H1 (cell line): ENCODE data around the gene MYO1F. TPM values are rescaled to one million over a fixed set of nuclear protein-coding genes. Genes with fewer than 3 reads are reported as not detected.

Experiments
- CTCF ChIA-PET: fragments of 300-600 bp; sonication (Branson Sonifier 250); formaldehyde crosslinking; loops from one replicate; lab custom pipeline; 2021; ENCODE audit not compliant: partially characterized antibody; lab: Charles Lee
- POLR2A ChIA-PET: fragments of 300-600 bp; sonication (Branson Sonifier 250); formaldehyde crosslinking; loops from one replicate; lab custom pipeline; 2021; ENCODE audit warnings: inconsistent platforms; ENCODE audit not compliant: partially characterized antibody; lab: Charles Lee
- DNase-seq, 2 experiments: peaks; one replicate each; pipeline versions ENCODE4 v3.0.0 to v3.0.0-alpha.2; 2010 to 2022; ENCODE audit warnings: low spot score in 2 of 2, low read depth in 1 of 2, mixed read lengths in 1 of 2
- FAIRE-seq: peaks from 2 replicates; lab custom pipeline; 2011; peaks lifted over from hg19 to GRCh38; lab: Jason Lieb, UNC
- H2AFZ ChIP-seq: 2 replicates; pipeline ENCODE4 v1.8.1; 2012; ENCODE audit warnings: low read length, inconsistent platforms
- H2AK5ac ChIP-seq: 2 replicates; pipeline ENCODE4 v1.6.1; 2013; ENCODE audit warnings: low read depth, low read length
- H2BK120ac ChIP-seq: replicated peaks from 2 replicates; pipeline ENCODE3; 2013; ENCODE audit warnings: low read depth, low read length, inconsistent platforms
- H2BK12ac ChIP-seq: 2 replicates; pipeline ENCODE4 v1.6.1; 2013; ENCODE audit warnings: low read depth, low read length
- H2BK15ac ChIP-seq: 2 replicates; pipeline ENCODE4 v1.6.1; 2013; ENCODE audit warnings: low read length
- H2BK20ac ChIP-seq: 2 replicates; pipeline ENCODE4 v1.6.1; 2013; ENCODE audit warnings: low read length
- H2BK5ac ChIP-seq: 2 replicates; pipeline ENCODE4 v1.6.1; 2013; ENCODE audit warnings: low read depth, low read length
- H3K14ac ChIP-seq: 2 replicates; pipeline ENCODE4 v1.6.1; 2013; ENCODE audit warnings: inconsistent platforms; ENCODE audit not compliant: insufficient read length
- H3K18ac ChIP-seq: 2 replicates; pipeline ENCODE4 v1.6.1; 2013; ENCODE audit warnings: low read length; ENCODE audit errors: extremely low read depth
- H3K23ac ChIP-seq: 2 replicates; pipeline ENCODE4 v1.6.1; 2013; ENCODE audit warnings: inconsistent platforms; ENCODE audit not compliant: insufficient read length
- H3K23me2 ChIP-seq: 2 replicates; pipeline ENCODE4 v1.6.1; 2013; ENCODE audit warnings: low read depth, low read length
- H3K27ac ChIP-seq: 2 replicates; pipeline ENCODE4 v1.6.1; 2011; ENCODE audit warnings: low read depth, low read length, inconsistent platforms
- H3K27me3 ChIP-seq, 4 experiments: replicated peaks in 1 of 4; 1 replicate in 1 of 4; 2 replicates in 3 of 4; pipeline versions ENCODE4 v1.6.1 to v1.8.1; 2011 to 2013; ENCODE audit warnings: low read length in 3 of 4, mild to moderate bottlenecking in 3 of 4, inconsistent platforms in 2 of 4, mixed read lengths in 2 of 4, moderate library complexity in 1 of 4; ENCODE audit not compliant: control insufficient read depth in 3 of 4, insufficient read depth in 3 of 4; ENCODE audit errors: extremely low read depth in 1 of 4
- H3K36me3 ChIP-seq, 4 experiments: 2 replicates each; pipeline versions ENCODE4 v1.6.1 to v1.8.1; 2011 to 2013; ENCODE audit warnings: mild to moderate bottlenecking in 4 of 4, low read length in 3 of 4, moderate library complexity in 2 of 4, control low read depth in 1 of 4, inconsistent platforms in 1 of 4; ENCODE audit not compliant: insufficient read depth in 4 of 4, control insufficient read depth in 2 of 4
- H3K4ac ChIP-seq: replicated peaks from 2 replicates; pipeline ENCODE3; 2013; ENCODE audit warnings: low read length, low read depth, mixed read lengths, inconsistent platforms; ENCODE audit not compliant: insufficient read length
- H3K4me1 ChIP-seq, 4 experiments: replicated peaks in 1 of 4; 1 replicate in 1 of 4; 2 replicates in 3 of 4; pipeline versions ENCODE4 v1.6.1 to v1.8.1; 2011 to 2013; ENCODE audit warnings: low read length in 3 of 4, inconsistent platforms in 2 of 4, mixed read lengths in 1 of 4; ENCODE audit not compliant: insufficient read depth in 4 of 4, control insufficient read depth in 3 of 4
- H3K4me2 ChIP-seq, 2 experiments: 2 replicates each; pipeline versions ENCODE4 v1.6.1 to v1.8.1; 2011 to 2013; ENCODE audit warnings: low read depth in 2 of 2, low read length in 2 of 2, control low read depth in 1 of 2, inconsistent platforms in 1 of 2, mild to moderate bottlenecking in 1 of 2; ENCODE audit not compliant: insufficient read depth in 1 of 2
- H3K4me3 ChIP-seq, 4 experiments: fragments of 200-600, 300-600 bp in 1 of 4; sonication (generic), shearing (Covaris generic), sonication (Bioruptor Twin) in 1 of 4; 2 replicates each; pipeline versions ENCODE4 v1.5.1 to v1.8.1; 2011 to 2016; ENCODE audit warnings: low read length in 4 of 4, low read depth in 3 of 4, control low read depth in 2 of 4, inconsistent platforms in 2 of 4, mild to moderate bottlenecking in 2 of 4, mixed read lengths in 1 of 4, moderate library complexity in 1 of 4; ENCODE audit not compliant: insufficient read depth in 2 of 4; ENCODE audit errors: extremely low read depth in 1 of 4
- H3K56ac ChIP-seq: replicated peaks from 2 replicates; pipeline ENCODE3; 2013; ENCODE audit warnings: low read depth, mild to moderate bottlenecking, mixed read lengths, low read length, inconsistent platforms; ENCODE audit not compliant: insufficient read length
- H3K79me1 ChIP-seq: 2 replicates; pipeline ENCODE4 v1.6.1; 2013; ENCODE audit warnings: low read depth, low read length, control low read depth
- H3K79me2 ChIP-seq, 2 experiments: 2 replicates each; pipeline versions ENCODE4 v1.6.1 to v1.8.1; 2012 to 2013; ENCODE audit warnings: low read length in 2 of 2, mild to moderate bottlenecking in 2 of 2, inconsistent platforms in 1 of 2; ENCODE audit not compliant: insufficient read depth in 2 of 2, control insufficient read depth in 1 of 2
- H3K9ac ChIP-seq, 4 experiments: replicated peaks in 1 of 4; 1 replicate in 1 of 4; 2 replicates in 3 of 4; pipeline versions ENCODE4 v1.6.1 to v1.8.1; 2011 to 2013; ENCODE audit warnings: low read depth in 3 of 4, low read length in 3 of 4, control low read depth in 2 of 4, mild to moderate bottlenecking in 2 of 4, moderate library complexity in 2 of 4, inconsistent platforms in 1 of 4; ENCODE audit errors: extremely low read depth in 1 of 4
- H3K9me3 ChIP-seq, 2 experiments: 2 replicates each; pipeline versions ENCODE4 v1.6.1 to v1.8.1; 2012 to 2013; ENCODE audit warnings: mild to moderate bottlenecking in 2 of 2, moderate library complexity in 2 of 2, control low read depth in 1 of 2, inconsistent platforms in 1 of 2, low read depth in 1 of 2, low read length in 1 of 2, mixed read lengths in 1 of 2; ENCODE audit not compliant: insufficient read depth in 2 of 2
- H4K20me1 ChIP-seq, 2 experiments: replicated peaks in 1 of 2; 2 replicates each; pipeline versions ENCODE3 to v1.8.1; 2011 to 2013; ENCODE audit warnings: inconsistent platforms in 2 of 2, low read length in 2 of 2, mild to moderate bottlenecking in 1 of 2; ENCODE audit not compliant: insufficient read depth in 2 of 2, control insufficient read depth in 1 of 2
- H4K5ac ChIP-seq: 2 replicates; pipeline ENCODE4 v1.6.1; 2013; ENCODE audit warnings: low read length, low read depth, mixed read lengths, inconsistent platforms; ENCODE audit not compliant: insufficient read length
- H4K8ac ChIP-seq: 2 replicates; pipeline ENCODE4 v1.8.0; 2013; ENCODE audit warnings: mild to moderate bottlenecking, moderate library complexity, low read length, inconsistent platforms; ENCODE audit not compliant: insufficient read depth; ENCODE audit errors: extremely low read depth
- H4K91ac ChIP-seq: replicated peaks from 2 replicates; pipeline ENCODE3; 2013; ENCODE audit warnings: low read length, mixed read lengths, inconsistent platforms; ENCODE audit not compliant: insufficient read length
- RAD21 ChIP-seq, 2 experiments: IDR thresholded peaks in 1 of 2; conservative IDR thresholded peaks in 1 of 2; 2 replicates each; pipeline ENCODE4 v1.6.1; 2011; ENCODE audit warnings: low read depth in 2 of 2, low read length in 2 of 2, improper control_type of control experiment in 1 of 2, inconsistent platforms in 1 of 2, mild to moderate bottlenecking in 1 of 2, moderate library complexity in 1 of 2
- RNF2 ChIP-seq: fragments of 200-900, 300-1000 bp; sonication (generic); IDR thresholded peaks from 2 replicates; pipeline ENCODE4 v1.7.1; 2016; ENCODE audit warnings: borderline replicate concordance, low read depth, mild to moderate bottlenecking, antibody characterized with exemption, low read length; ENCODE audit not compliant: poor library complexity, severe bottlenecking; ENCODE audit errors: missing control alignments
- TAF1 ChIP-seq: IDR thresholded peaks from 2 replicates; pipeline ENCODE4 v1.6.1; 2011; ENCODE audit warnings: mild to moderate bottlenecking, low read depth, low read length
- WGBS, 2 experiments: shearing (Covaris generic) in 1 of 2; methylation state at CpG; one replicate each; pipeline versions ENCODE4 v1.1.6 to v1.1.7; 2013 to 2015; ENCODE audit warnings: low lambda C conversion rate in 2 of 2, mixed read lengths in 2 of 2, inconsistent platforms in 1 of 2, low coverage in 1 of 2, missing lambda C conversion rate in 1 of 2; ENCODE audit not compliant: insufficient replicate concordance in 2 of 2, insufficient coverage in 1 of 2, insufficient read length in 1 of 2; ENCODE audit errors: extremely low coverage in 1 of 2, missing lambda C conversion rate in 1 of 2; 5-methylcytosine and 5-hydroxymethylcytosine counted together
- polyA plus RNA-seq, 7 experiments: library from polyadenylated mRNA; depleted of rRNA in 3 of 7; stranded (reverse) in 5 of 7; unstranded in 2 of 7; fragments of >200 nt in 5 of 7; fragments of 200-250 nt in 2 of 7; gene quantifications; 1 replicate in 5 of 7; 2 replicates in 1 of 7; 4 replicates in 1 of 7; pipeline versions ENCODE4 v1.2.1 to v1.2.3, GENCODE V29; 2011 to 2013; ENCODE audit warnings: missing spikeins in 2 of 7, mixed read lengths in 2 of 7
- total RNA-seq: library from RNA; stranded (reverse); fragmentation: NEBNext Ultra II Directional; extraction: Animal tissue kit (Norgen Biotek cat#: 25700); gene quantifications from 2 replicates; pipeline ENCODE4 v1.2.1, GENCODE V29; 2021

MYO1F gene
- total and polyA plus RNA-seq, 2 of the 8 experiments (the other 6 are each of a cell fraction or from before 2014, with no cell fraction given) = 1.4 to 4.6 TPM

DNA sequence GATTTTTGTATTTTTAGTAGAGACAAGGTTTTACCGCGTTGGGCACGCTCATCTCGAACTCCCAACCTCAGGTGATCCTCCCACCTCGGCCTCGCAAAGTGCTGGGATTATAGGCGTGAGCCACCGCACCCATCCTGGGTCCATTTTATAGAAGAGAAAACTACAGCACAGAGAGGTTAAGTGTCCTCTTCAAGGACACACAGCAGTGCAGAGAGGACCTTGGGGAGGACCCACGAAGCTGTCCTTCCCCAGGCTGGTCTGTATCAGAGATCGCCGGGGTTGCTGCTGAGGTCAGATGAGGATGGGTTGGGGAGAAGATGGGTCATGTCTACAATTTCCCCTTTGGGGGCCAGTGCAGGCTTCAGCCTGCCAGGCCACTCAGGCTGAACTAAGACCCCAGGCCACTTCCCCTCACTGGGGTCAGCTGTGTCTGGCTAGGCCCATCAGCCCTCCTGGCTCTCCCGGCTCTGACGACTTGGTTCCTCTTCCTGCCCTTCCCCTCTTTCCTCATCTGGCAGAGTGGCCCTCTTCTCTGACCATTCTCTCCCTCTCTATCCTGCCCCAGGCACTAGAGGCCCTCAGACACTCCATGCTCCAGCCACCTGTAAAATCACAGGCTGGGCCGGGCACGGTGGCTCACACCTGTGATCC, 9.6 kb downstream of the MYO1F start:
- Histone ChIP-seq H3K18ac (no peak overlapping the region), H3K79me2 (no peaks in the 10 kb centered on the region), H3K4me2 (no peak overlapping the region), H3K9me3 (no peaks in the 10 kb centered on the region), H3K9ac (no peak overlapping the region), H3K23ac (no peak overlapping the region), H4K8ac (no peak overlapping the region), H2BK120ac (no peak overlapping the region), H3K36me3 (no peaks in the 10 kb centered on the region), H4K91ac (no peak overlapping the region), H4K5ac (no peak overlapping the region), H2BK20ac (no peak overlapping the region), H3K27me3 (no peaks in the 10 kb centered on the region), H2BK15ac (no peak overlapping the region), H3K23me2 (no peaks in the 10 kb centered on the region), H3K4me3 (no peak overlapping the region), H2AFZ (no peak overlapping the region), H3K56ac (no peak overlapping the region), H4K20me1 (no peaks in the 10 kb centered on the region), H2AK5ac (no peak overlapping the region), H3K79me1 (no peaks in the 10 kb centered on the region), H3K4me1 (no peaks in the 10 kb centered on the region; a peak in 1 of 7 replicates), H2BK12ac (no peak overlapping the region), H2BK5ac (no peak overlapping the region), H3K4ac (no peak overlapping the region), H3K14ac (no peak overlapping the region), H3K27ac (no peak overlapping the region)
- ChIA-PET CTCF (interaction anchor here (0.8 to 8.7 kb wide), 2 partner anchors 13 to 89 kb away, joined by 3 to 83 read pairs; no protein-coding TSS in a partner anchor), POLR2A (interaction anchor here (0.8 to 1.5 kb wide), 2 partner anchors 41 kb away, joined by 3 to 5 read pairs; no protein-coding TSS in a partner anchor)
- no peak for DNase-seq
- 93% methylated on average over 15 of the region's 15 CpGs; no CpG with 5 or more reads in 1 of the 2 experiments for WGBS, 2 experiments
- TF ChIP-seq RNF2 = no peak
- no peak for TF ChIP-seq TAF1
- no peak for TF ChIP-seq RAD21 (IDR thresholded peaks at IDR 0.05 in 1 of 2, conservative IDR thresholded peaks at IDR 0.05 in 1 of 2; ENCODE audit: low read depth in 2 of 2, low read length in 2 of 2)
- no peak for FAIRE-seq
